GM21737 (cell line): ENCODE results near the gene CNPY1.
"Not testable (repeated sequence)": the region's sequence is repeated elsewhere in the genome, so short reads cannot be mapped to it uniquely, and the experiment has no call there.

Experiments
- ATAC-seq: cut with Tn5 transposase; IDR thresholded peaks from one replicate; pipeline ENCODE4 v1.9.1; 2021; ENCODE audit warnings: mild to moderate bottlenecking, moderate library complexity; ENCODE audit not compliant: unreplicated experiment

CNPY1 gene

DNA sequence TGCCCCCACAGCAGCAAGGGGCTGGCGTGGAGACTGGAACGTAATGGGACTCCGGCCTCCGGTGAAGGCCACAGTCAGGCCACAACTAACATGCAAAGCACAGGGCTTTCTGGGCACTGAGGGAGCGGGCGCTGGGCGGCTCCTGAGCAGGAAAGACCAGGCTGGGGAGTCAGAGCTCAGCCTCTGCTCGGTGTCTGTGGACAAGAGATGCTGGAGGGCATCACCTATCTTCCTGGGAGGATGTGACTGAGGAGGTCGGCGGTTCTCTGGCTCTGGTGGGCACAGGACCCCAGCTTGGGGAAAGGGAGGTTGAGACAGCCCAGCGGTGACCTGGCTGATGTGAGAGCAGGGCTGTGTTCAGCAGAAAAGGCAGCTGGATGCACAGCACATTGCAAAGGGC is 11.7 kb downstream of the CNPY1 start:
- ATAC-seq = no peak

GRCh38 chr7:155533827-155534690 is 12.3 kb downstream of the CNPY1 start:
- ATAC-seq = no peak

GRCh38 chr7:155533120-155533826 is 13.1 kb downstream of the CNPY1 start:
- ATAC-seq = no peak

DNA sequence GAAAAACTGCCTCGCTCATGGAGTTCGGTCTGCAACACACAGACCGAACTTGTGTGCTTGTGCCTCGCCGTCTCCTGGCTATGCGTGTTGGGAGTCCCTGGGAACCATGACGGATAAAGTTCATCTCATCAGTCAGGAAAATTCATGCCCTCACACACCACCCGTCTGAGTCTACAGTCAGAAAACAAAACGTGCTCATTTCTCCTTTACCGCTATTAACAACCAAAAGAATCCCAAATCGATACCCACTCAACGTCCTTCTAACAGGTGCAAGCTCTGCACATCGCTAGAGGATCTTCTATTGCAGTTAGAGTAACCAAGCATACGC is 13.6 kb downstream of the CNPY1 start:
- ATAC-seq = no peak

DNA sequence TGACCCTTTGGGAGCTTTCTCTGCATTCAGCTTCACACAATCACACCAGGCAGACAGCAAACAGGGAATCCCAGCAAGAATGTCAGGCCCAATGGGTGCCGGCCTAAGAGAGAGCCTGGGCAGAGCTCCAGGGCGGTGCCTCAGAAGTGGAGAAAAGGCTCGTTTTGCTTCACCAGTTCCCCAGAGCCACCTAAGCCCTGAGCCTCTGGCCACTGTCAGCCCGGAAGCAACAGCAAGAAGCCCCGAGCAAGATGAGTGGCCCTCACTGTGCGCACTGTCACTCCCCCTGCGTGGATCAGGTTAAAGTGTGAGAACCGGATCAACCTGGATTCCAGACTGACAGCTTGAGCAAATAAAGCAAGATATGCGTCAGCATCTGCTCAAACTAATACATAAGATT is 14.7 kb downstream of the CNPY1 start:
- ATAC-seq = no peak

- no peak for ATAC-seq
Measured at GRCh38 chr7:155530601-155531000, 15.8 kb downstream of the CNPY1 start.

- ATAC-seq = no peak
Measured at GRCh38 chr7:155529845-155530244, 16.5 kb downstream of the CNPY1 start.

- no peak for ATAC-seq
Measured at GRCh38 chr7:155529346-155529745, 17.0 kb downstream of the CNPY1 start.

- ATAC-seq = no peak
Measured at GRCh38 chr7:155527664-155528063, 18.7 kb downstream of the CNPY1 start.

GRCh38 chr7:155526225-155526624 is 20.1 kb downstream of the CNPY1 start:
- ATAC-seq = no peak

GRCh38 chr7:155524018-155524556 is 22.3 kb downstream of the CNPY1 start:
- no peak for ATAC-seq

DNA sequence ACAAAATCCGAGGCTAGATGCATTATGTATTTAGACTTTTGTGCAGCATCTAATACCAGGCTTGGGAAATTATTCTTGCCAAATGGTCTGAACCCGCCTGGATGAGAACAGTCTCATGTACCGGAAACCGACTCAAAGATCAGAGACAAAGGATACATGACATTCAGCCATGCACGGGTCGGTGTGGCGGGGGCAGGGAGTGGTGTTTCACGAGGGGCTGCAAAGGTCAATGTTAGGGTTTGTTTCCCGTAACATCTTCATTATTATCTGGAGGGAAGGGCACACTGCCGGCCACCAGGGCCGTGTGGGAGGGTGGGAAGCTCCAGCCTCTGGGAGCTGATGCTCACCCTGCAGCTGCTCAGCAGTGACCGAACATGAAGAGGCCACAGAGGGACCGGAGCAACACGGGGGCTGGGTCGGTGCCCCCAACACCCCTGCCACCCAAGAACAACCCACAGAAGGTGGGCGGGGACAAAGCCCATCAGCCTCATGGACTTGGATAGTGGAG is 23.1 kb downstream of the CNPY1 start:
- ATAC-seq = no peak

DNA sequence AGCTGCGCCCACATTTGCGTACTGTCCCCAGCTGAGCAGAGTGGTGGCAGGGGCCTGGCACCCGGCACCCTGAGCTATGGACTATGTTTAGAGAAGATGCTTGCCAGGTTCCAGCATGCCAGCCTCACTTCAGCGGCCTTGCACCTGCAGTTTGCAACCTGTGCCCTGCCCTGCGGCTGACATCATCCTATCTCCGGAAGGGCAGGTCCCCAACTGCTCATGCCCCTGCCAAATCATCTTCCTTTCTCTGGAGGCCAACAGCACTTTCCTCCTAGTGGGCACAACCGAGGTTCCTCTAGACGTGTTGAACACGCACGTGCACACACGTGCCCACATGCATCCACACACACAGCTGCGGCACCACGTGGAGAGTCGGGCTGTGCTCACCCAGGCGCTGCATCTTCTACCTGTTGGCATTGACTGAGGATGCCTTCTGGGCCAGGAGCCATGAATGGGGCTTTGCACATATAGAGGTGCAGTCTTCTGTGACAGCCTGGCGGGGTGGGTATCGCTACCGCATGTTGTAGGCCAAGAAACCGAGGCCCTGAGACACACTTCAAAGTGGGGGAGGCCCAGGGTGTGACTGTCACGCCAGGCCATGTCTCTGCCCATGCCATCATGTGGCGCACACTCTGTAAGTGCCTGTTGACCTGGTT is 24.5 kb downstream of the CNPY1 start:
- ATAC-seq = no peak

DNA sequence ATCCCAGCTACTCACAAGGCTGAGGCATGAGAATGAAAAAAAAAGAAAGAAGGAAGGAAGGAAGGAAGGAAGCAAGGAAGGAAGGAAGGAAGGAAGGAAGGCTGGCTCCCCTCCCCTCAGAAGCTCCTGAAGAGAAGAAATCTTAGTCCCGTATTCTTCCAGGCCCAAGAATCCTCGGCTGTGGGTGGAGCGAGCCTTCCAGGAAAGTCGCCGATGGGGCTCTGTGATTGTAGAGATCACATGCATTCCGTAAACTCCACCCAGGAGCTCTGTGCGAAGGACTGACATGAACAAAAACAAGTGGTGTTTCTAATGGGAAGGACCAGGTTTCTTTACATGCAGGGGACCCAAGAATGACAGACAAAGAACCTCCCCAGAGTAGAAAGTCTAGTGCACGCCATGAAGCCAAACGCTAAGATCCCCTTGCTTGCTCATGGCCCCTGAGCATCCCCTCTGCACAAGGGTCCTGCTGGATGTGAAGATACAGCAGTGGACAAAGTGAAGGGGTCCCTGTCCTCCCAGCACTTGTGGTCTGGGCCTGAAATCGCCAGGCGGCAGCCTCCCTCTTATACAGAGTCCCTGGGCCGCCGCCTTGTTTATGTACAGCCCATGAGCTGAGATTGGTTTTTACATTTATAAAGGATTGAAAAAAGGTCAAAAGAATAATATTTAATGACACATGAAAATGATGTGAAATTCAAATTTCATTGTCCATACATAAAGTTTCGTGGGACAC is 25.2 kb downstream of the CNPY1 start:
- no peak for ATAC-seq

GRCh38 chr7:155520114-155520513 is 26.2 kb downstream of the CNPY1 start:
- ATAC-seq = no peak

- ATAC-seq = not testable (repeated sequence)
Measured at GRCh38 chr7:155519358-155519757, 27.0 kb downstream of the CNPY1 start.

DNA sequence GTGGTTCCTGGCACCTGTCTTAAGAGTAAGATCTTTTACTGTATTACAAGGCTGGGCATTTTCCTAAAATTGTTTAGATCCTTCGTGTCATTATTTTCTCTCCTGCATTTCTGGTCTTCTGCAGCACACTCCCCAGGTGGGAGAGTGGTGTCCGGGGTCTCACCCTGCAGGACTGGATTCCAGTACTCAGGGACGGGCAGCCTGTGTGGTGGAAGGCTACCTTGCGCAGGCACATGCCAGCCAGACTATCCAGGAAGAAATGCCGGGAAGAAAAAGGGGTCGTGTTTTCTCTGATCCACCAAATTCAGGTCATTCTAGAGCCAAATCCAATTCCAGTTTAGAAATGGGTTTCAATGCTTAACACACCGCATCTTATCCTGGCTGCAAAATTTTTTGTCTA is 27.7 kb downstream of the CNPY1 start:
- ATAC-seq = no peak

- ATAC-seq = no peak
Measured at GRCh38 chr7:155517969-155518368, 28.4 kb downstream of the CNPY1 start.

DNA sequence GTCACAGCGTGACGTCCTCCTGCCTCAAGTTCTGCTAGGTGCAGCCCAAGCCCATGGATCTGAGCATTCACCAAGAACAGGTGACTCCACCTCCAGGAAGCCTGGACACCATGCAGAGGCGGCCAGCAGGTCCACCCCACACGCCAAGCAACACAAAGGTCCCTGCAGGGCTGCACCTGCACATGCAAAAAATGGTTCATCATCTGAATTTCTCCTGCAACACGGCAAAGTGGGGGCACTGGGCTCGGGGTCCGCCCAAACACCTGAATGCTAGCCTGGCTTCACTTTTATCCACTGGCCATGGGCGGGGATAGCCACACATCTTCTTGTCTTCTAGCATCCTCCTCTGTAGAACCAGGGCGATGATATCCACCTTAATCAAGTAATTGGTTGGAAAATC is 28.9 kb downstream of the CNPY1 start:
- ATAC-seq = no peak

GRCh38 chr7:155516466-155516865 is 29.9 kb downstream of the CNPY1 start:
- no peak for ATAC-seq

- ATAC-seq = no peak
Measured at GRCh38 chr7:155515318-155515717, 31.0 kb downstream of the CNPY1 start.
